Effector memory CD4-positive, alpha-beta T cell (primary cell): ENCODE measurements around the gene SGMS1.
"Not testable (repeated sequence)": the region's sequence is repeated elsewhere in the genome, so short reads cannot be mapped to it uniquely, and the experiment has no call there.

Source experiments
- DNase-seq, 3 donors: peaks; one replicate each; pipeline ENCODE4 v3.0.0-alpha.2; 2020
- H3K27ac ChIP-seq: 2 replicates; pipeline ENCODE4 v1.7.0; 2013; ENCODE audit warnings: mild to moderate bottlenecking, low read length, moderate library complexity; ENCODE audit not compliant: insufficient read depth, poor library complexity, severe bottlenecking
- H3K27me3 ChIP-seq: replicated peaks from 2 replicates; pipeline ENCODE4 v1.7.0; 2013; ENCODE audit warnings: mild to moderate bottlenecking, low read length; ENCODE audit not compliant: insufficient read depth, control insufficient read depth, poor library complexity, severe bottlenecking
- H3K36me3 ChIP-seq: 2 replicates; pipeline ENCODE4 v1.7.0; 2013; ENCODE audit warnings: mild to moderate bottlenecking, low read length, moderate library complexity; ENCODE audit not compliant: control insufficient read depth, insufficient read depth
- H3K4me1 ChIP-seq: 2 replicates; pipeline ENCODE4 v1.7.0; 2013; ENCODE audit warnings: low read length, mild to moderate bottlenecking; ENCODE audit not compliant: control insufficient read depth, insufficient read depth, poor library complexity, severe bottlenecking
- H3K4me3 ChIP-seq: 2 replicates; pipeline ENCODE4 v1.7.0; 2013; ENCODE audit warnings: low read length, low read depth, mild to moderate bottlenecking; ENCODE audit not compliant: insufficient read depth, poor library complexity, severe bottlenecking
- H3K9me3 ChIP-seq: 2 replicates; pipeline ENCODE4 v1.7.0; 2013; ENCODE audit warnings: mild to moderate bottlenecking, low read length, moderate library complexity; ENCODE audit not compliant: control insufficient read depth

Gene SGMS1

GRCh38 chr10:50552308-50552707, 71.4 kb downstream of the SGMS1 start:
- Histone ChIP-seq H3K4me1 (no peaks in the 10 kb centered on the region), H3K36me3 (no peaks in the 10 kb centered on the region), H3K27me3 (no peaks in the 10 kb centered on the region), H3K9me3 (no peaks in the 10 kb centered on the region), H3K27ac (no peak overlapping the region), H3K4me3 (no peak overlapping the region)
- no peak for DNase-seq

- Histone ChIP-seq H3K4me1 (no peaks in the 10 kb centered on the region), H3K9me3 (no peaks in the 10 kb centered on the region), H3K27me3 (no peaks in the 10 kb centered on the region), H3K36me3 (no peaks in the 10 kb centered on the region), H3K4me3 (no peak overlapping the region), H3K27ac (no peak overlapping the region)
- DNase-seq = no peak
Measured at GRCh38 chr10:50551894-50552293, 71.9 kb downstream of the SGMS1 start.

- Histone ChIP-seq H3K9me3 (no peaks in the 10 kb centered on the region), H3K27ac (no peak overlapping the region), H3K4me1 (no peaks in the 10 kb centered on the region), H3K27me3 (no peaks in the 10 kb centered on the region), H3K4me3 (no peak overlapping the region), H3K36me3 (no peaks in the 10 kb centered on the region)
- DNase-seq = no peak
Measured at GRCh38 chr10:50550291-50550839, 73.4 kb downstream of the SGMS1 start.

GRCh38 chr10:50549186-50549585, 74.6 kb downstream of the SGMS1 start:
- not testable (repeated sequence) for H3K9me3 ChIP-seq, H3K4me1 ChIP-seq, H3K27ac ChIP-seq, H3K27me3 ChIP-seq, H3K36me3 ChIP-seq, H3K4me3 ChIP-seq, DNase-seq

- not testable (repeated sequence) for H3K4me3 ChIP-seq, H3K27me3 ChIP-seq, DNase-seq, H3K27ac ChIP-seq, H3K4me1 ChIP-seq, H3K36me3 ChIP-seq, H3K9me3 ChIP-seq
Measured at GRCh38 chr10:50548481-50548880, 75.3 kb downstream of the SGMS1 start.

GRCh38 chr10:50546287-50546686, 77.5 kb downstream of the SGMS1 start:
- not testable (repeated sequence) for H3K9me3 ChIP-seq, H3K36me3 ChIP-seq, H3K27ac ChIP-seq, H3K27me3 ChIP-seq, H3K4me3 ChIP-seq, DNase-seq, H3K4me1 ChIP-seq

GRCh38 chr10:50545846-50546245, 77.9 kb downstream of the SGMS1 start:
- no peak for DNase-seq
- Histone ChIP-seq H3K9me3 (no peaks in the 10 kb centered on the region), H3K27ac (no peak overlapping the region), H3K4me1 (peaks cover 6% of the 10 kb centered on the region), H3K36me3 (no peaks in the 10 kb centered on the region), H3K27me3 (no peaks in the 10 kb centered on the region), H3K4me3 (no peak overlapping the region)

GRCh38 chr10:50544857-50545429, 78.8 kb downstream of the SGMS1 start:
- H3K4me1 ChIP-seq = peaks cover 6% of the 10 kb centered on the region

GRCh38 chr10:50544095-50544856, 79.5 kb downstream of the SGMS1 start:
- Histone ChIP-seq H3K4me1 (peaks cover 6% of the 10 kb centered on the region), H3K36me3 (no peaks in the 10 kb centered on the region), H3K9me3 (no peaks in the 10 kb centered on the region), H3K27ac (no peak overlapping the region), H3K4me3 (no peak overlapping the region), H3K27me3 (no peaks in the 10 kb centered on the region)
- DNase-seq = no peak

More at GRCh38 chr10:50544857-50545429, 78.8 kb downstream of the SGMS1 start:
- no peak for DNase-seq
- Histone ChIP-seq H3K9me3 (no peaks in the 10 kb centered on the region), H3K27me3 (no peaks in the 10 kb centered on the region), H3K36me3 (no peaks in the 10 kb centered on the region), H3K4me3 (no peak overlapping the region), H3K27ac (no peak overlapping the region)

GRCh38 chr10:50542871-50543270, 80.9 kb downstream of the SGMS1 start:
- Histone ChIP-seq H3K4me1 (peaks cover 14% of the 10 kb centered on the region), H3K27ac (no peak overlapping the region), H3K9me3 (no peaks in the 10 kb centered on the region), H3K4me3 (no peak overlapping the region), H3K36me3 (no peaks in the 10 kb centered on the region), H3K27me3 (no peaks in the 10 kb centered on the region)
- DNase-seq = no peak
